Ishikawa (cell line): Measurements from ENCODE around the gene ACOX3.

Source experiments
- CREB1 ChIP-seq: IDR thresholded peaks from 2 replicates; pipeline ENCODE4 v1.6.1; 2012; ENCODE audit warnings: low read depth
- EGR1 ChIP-seq: IDR thresholded peaks from 2 replicates; pipeline ENCODE4 v1.6.1; 2012
- EP300 ChIP-seq: IDR thresholded peaks from 2 replicates; pipeline ENCODE4 v1.6.1; 2012; ENCODE audit warnings: borderline replicate concordance
- MAX ChIP-seq: IDR thresholded peaks from 2 replicates; pipeline ENCODE4 v1.6.1; 2012
- NFIC ChIP-seq: IDR thresholded peaks from 2 replicates; pipeline ENCODE4 v1.6.1; 2012
- RAD21 ChIP-seq: IDR thresholded peaks from 2 replicates; pipeline ENCODE4 v1.6.1; 2012; ENCODE audit warnings: low read depth
- TEAD4 ChIP-seq: IDR thresholded peaks from 2 replicates; pipeline ENCODE4 v1.6.1; 2012
- ZBTB7A ChIP-seq: IDR thresholded peaks from 2 replicates; pipeline ENCODE4 v1.6.1; 2012; ENCODE audit warnings: low read depth
- TF ChIP-seq, protein P1 (sequence below): IDR thresholded peaks from 2 replicates; pipeline ENCODE4 v1.6.1; 2012; ENCODE audit warnings: low read depth, mild to moderate bottlenecking

- TF ChIP-seq NFIC (no peak), ZBTB7A (no peak), MAX (no peak), TEAD4 (no peak), RAD21 (no peak), EGR1 (no peak), EP300 (no peak), CREB1 (no peak)
- TF ChIP-seq, protein P1, sequence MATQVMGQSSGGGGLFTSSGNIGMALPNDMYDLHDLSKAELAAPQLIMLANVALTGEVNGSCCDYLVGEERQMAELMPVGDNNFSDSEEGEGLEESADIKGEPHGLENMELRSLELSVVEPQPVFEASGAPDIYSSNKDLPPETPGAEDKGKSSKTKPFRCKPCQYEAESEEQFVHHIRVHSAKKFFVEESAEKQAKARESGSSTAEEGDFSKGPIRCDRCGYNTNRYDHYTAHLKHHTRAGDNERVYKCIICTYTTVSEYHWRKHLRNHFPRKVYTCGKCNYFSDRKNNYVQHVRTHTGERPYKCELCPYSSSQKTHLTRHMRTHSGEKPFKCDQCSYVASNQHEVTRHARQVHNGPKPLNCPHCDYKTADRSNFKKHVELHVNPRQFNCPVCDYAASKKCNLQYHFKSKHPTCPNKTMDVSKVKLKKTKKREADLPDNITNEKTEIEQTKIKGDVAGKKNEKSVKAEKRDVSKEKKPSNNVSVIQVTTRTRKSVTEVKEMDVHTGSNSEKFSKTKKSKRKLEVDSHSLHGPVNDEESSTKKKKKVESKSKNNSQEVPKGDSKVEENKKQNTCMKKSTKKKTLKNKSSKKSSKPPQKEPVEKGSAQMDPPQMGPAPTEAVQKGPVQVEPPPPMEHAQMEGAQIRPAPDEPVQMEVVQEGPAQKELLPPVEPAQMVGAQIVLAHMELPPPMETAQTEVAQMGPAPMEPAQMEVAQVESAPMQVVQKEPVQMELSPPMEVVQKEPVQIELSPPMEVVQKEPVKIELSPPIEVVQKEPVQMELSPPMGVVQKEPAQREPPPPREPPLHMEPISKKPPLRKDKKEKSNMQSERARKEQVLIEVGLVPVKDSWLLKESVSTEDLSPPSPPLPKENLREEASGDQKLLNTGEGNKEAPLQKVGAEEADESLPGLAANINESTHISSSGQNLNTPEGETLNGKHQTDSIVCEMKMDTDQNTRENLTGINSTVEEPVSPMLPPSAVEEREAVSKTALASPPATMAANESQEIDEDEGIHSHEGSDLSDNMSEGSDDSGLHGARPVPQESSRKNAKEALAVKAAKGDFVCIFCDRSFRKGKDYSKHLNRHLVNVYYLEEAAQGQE, result no peak
These were observed 32.2 kb upstream of the ACOX3 start for GRCh38 chr4:8472689-8473197.
